Gastroesophageal sphincter (tissue), 3 donors: ENCODE results near the gene MSN.
"Not testable (repeated sequence)": the region's sequence is repeated elsewhere in the genome, so short reads cannot be mapped to it uniquely, and the experiment has no call there.

ENCODE experiments used
- EP300 ChIP-seq: sonication (generic); formaldehyde crosslinking; IDR thresholded peaks from one replicate; pipeline ENCODE4 v1.6.1; 2017; ENCODE audit warnings: antibody characterized with exemption, mild to moderate bottlenecking
- POLR2A ChIP-seq, 2 donors: fragments of 450-650 bp; IDR thresholded peaks; one replicate each; pipeline ENCODE4 v1.6.1; 2017; ENCODE audit warnings: antibody characterized with exemption in 2 of 2, mild to moderate bottlenecking in 2 of 2, moderate library complexity in 1 of 2
- POLR2AphosphoS5 ChIP-seq: sonication (generic); formaldehyde crosslinking; IDR thresholded peaks from one replicate; pipeline ENCODE4 v1.6.1; 2017; ENCODE audit warnings: antibody characterized with exemption
- TF ChIP-seq, protein P1 (sequence below), 4 experiments: fragments of 200-600 bp in 2 of 4; fragments of 450-650 bp in 2 of 4; sonication (generic) in 1 of 4; IDR thresholded peaks; one replicate each; pipeline ENCODE4 v1.5.1; 2017 to 2019; ENCODE audit warnings: antibody characterized with exemption in 4 of 4, mild to moderate bottlenecking in 2 of 4, moderate library complexity in 2 of 4

DNA sequence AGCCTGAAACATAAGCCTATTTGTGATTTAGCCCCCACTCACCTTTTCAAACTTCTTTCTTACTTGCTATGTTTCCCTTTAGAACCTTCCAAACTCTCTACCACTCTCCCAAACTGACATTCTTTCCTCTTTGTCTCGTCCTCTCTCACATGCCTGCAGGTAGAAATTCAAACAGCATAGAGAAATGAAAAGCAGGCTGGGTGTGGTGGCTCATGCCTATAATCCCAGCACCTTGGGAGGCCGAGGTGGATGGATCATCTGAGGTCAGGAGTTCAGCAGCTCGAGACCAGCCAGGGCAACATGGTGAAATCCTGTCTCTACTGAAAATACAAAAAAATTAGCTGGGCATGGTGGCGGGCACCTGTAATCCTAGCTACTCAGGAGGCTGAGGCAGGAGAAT, 31.2 kb upstream of the MSN start:
- TF ChIP-seq, protein P1, sequence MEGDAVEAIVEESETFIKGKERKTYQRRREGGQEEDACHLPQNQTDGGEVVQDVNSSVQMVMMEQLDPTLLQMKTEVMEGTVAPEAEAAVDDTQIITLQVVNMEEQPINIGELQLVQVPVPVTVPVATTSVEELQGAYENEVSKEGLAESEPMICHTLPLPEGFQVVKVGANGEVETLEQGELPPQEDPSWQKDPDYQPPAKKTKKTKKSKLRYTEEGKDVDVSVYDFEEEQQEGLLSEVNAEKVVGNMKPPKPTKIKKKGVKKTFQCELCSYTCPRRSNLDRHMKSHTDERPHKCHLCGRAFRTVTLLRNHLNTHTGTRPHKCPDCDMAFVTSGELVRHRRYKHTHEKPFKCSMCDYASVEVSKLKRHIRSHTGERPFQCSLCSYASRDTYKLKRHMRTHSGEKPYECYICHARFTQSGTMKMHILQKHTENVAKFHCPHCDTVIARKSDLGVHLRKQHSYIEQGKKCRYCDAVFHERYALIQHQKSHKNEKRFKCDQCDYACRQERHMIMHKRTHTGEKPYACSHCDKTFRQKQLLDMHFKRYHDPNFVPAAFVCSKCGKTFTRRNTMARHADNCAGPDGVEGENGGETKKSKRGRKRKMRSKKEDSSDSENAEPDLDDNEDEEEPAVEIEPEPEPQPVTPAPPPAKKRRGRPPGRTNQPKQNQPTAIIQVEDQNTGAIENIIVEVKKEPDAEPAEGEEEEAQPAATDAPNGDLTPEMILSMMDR (IDR thresholded peaks at IDR 0.05): not testable (repeated sequence)
- TF ChIP-seq EP300; POLR2A (IDR thresholded peaks at IDR 0.05); POLR2AphosphoS5: not testable (repeated sequence)
